Activated CD4-positive, alpha-beta T cell treated with anti-CD3 and anti-CD28 coated beads, Interleukin-2, Interleukin-4, amounts not matched to agents 100 ng/mL and 50 ng/mL, durations not matched to agents 16 hours and 8 hours (primary cell): ENCODE results near the gene CRYBG1.
"Not testable (repeated sequence)": the region's sequence is repeated elsewhere in the genome, so short reads cannot be mapped to it uniquely, and the experiment has no call there.

Experiments used
- DNase-seq: peaks from one replicate; pipeline ENCODE4 v3.0.0-alpha.2; 2020; ENCODE audit warnings: low spot score

The CRYBG1 gene

DNA sequence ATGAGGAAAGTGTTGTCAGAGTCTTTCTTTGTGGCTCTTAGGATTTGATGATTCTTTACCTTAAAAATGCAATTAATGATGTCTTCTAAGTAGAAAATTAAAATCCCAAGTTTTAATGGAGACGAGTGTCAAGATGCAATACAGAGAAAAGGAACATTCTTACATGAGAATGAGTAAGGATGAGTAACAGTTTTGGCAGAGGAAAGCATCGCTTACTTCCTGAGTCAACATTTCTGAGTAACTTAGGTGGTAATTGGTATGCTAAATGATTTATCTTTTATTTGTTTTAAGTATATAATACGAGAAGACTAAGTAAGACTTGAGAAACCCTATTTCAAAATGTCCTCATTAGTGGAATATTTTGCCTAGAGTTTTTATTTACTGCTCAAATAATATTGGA is 167.5 kb downstream of the CRYBG1 start:
- DNase-seq: no peak

DNA sequence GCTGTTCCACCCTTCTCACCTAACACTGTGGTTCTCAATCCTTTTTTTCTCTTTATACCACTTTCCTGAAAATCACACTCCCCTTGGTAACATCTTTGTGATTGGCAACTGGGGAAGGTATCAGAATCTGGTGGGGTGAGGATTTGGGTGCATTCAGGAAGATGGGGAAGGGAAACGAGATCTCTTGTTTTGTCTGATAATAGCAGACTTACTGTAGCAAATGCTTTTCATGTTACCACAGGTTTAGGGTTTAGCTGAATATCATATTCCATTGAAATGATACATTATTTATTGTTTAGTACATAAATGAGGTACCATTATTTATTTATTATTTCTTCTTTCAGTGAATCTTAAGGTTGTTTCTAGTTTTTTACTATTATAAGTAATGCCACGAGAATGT is 168.0 kb downstream of the CRYBG1 start:
- no peak for DNase-seq

DNA sequence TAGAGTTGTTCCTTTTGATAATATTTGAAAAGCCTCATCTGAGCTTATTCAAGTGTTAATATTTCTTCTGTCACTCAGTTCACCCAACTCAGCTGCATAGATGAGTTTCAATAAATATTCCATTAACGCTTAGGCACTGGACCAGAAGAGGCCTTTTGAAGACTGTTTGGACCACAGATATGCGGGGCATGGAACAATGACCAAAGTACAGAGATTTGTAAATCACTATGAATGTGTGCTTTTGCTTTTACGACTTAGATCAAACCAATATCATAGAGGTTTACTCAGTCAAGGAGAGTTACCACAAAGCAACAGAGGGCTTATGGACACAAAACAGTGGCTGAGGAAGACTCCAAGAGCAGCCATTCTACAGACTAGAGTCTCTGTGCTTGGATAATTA is 168.9 kb downstream of the CRYBG1 start:
- DNase-seq: no peak

DNA sequence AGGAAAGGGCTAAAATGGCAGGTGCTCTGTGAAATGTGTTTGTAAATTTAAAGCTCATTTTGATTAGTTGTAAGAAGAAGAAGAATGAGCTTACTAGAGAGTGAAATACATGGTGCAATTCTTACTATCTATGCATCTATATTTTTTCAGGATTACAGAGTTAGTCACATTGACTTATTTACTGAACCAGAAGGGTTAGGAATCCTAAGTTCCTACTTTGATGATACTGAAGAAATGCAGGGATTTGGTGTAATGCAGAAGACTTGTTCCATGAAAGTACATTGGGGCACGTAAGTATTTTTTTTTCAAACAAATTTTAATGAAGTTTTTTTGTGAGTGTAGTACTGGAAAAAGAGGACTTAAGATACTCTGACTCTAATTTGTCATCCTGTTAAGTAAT is 169.5 kb downstream of the CRYBG1 start:
- no peak for DNase-seq

DNA sequence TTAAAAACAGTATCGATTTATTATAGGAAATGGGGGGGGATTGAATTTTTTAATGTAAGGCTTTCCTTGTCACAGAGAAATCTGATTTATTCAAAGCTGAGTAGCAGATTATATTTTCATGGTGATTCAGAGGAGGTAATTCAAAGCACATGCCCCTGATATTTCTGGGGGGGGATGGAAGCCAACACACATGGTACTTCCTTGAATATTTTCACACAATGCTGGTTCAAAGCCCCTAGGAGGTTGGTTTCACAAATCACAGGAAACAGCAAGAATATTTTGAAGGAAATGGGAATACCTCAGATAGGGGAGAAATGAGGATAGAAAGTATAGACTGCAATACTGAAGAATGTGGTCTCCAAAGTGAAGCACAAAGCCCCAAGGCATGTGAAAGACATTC is 170.0 kb downstream of the CRYBG1 start:
- no peak for DNase-seq

DNA sequence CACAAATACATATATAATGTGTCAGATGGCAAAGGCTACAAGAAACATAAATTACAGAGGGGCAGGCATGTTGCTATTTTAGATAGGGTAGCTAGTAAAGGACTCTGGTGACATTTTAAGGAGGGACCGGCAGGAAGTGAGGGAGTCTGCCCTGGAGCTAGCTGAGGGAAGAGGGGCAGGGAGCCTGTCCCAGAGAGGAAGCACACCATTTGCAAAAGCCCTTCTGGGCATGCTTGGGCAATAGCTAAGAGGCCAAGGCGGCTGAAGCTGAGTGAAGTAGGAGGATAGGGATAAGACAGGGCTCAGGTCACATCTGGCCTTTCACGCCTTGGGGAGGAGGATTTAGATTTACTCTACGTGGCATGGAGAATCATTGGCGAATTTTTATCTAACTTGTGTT is 172.5 kb downstream of the CRYBG1 start:
- DNase-seq: no peak

DNA sequence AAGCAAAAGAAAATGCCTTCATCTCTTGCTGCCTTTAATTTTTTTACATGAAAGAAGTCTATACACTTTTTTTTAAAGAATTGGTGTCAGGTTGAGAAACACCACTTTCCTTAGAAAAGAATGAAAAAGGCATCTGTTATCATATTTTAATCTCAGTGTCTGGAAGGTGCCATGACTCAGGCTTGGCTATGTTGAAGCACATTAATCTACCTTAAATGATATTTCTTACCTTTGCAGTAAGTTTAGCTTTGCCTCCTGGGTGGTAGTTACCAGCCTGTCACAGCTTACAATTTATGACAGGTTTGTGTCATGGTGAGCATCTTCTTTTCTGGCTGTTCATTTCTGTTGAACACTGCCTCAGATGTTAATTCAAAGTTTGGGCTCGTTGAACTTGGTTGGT is 173.5 kb downstream of the CRYBG1 start:
- no peak for DNase-seq

DNA sequence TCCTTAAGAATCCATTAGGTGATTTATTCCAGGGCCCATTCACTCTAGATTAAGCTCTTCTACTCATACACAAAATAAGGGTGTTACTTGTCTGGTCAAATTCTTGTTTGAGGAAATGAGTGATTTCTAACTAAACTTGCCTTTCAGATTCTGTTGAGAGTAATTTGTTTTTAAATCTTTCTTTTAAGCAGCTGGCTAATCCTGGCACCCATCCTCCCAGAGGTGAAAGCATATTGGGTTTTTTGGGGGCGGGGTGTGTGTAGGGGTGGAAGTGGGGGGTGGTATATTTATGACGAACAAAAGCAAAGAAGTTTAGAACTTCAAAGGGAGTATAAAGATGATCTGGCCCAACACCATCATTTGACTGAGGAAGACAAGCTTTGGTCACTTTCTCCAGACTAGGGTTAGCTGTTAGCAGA is 174.1 kb downstream of the CRYBG1 start:
- peak; percentile 71 for DNase-seq

DNA sequence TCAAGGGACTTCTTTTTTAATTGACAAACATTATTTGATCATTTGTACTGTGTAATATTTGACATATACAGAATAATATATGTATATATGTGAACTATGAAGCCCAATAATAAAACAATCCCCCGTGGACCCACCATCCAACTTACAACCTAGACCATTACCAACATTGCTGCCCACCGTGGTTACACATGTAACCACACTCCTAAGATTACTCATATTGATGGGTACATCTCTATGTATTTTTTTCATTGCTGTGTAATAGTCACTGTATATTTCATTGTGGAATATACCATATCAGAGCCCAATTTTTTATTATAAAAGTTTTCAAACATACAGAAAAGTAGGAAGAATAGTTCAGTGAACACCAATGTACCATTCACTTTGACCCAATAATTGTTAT is 174.5 kb downstream of the CRYBG1 start:
- DNase-seq: no peak

DNA sequence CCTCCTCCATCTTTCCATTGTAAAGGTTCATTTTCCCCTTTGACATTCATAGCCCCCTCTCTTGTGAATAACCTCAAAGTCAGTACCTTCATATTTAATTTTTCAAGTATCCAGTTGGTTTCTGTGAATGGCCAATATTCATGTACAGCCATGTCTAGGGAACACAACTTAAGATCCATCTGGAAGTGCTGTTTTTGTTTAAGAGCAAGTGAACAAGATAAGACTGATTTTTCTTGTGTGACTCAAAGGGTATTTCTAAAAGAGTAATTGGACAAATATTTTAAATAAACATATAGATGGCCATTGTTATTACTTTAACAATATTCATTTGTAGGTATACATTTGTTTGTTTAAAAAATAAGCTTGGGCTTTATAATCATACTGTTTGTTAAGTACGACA is 175.8 kb downstream of the CRYBG1 start:
- no peak for DNase-seq

DNA sequence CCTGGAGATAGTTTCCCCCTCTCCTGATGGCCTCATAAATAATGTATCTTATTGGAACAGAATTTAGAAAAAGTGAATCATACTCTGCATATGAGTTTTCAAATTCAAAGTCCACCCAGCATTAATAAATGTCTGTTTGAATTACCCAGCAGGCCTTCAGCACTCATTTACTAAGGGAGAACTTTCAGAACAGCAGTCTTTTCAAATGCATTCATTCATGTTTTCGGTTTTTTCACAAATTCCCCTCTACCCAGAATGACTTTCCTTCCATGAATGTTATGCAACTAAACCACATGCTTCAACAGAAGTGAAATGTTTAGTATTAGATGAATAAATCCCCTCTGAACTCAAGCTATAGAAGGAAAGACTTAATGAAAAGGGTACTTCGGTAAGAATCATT is 176.3 kb downstream of the CRYBG1 start:
- DNase-seq: peak; percentile 73

DNA sequence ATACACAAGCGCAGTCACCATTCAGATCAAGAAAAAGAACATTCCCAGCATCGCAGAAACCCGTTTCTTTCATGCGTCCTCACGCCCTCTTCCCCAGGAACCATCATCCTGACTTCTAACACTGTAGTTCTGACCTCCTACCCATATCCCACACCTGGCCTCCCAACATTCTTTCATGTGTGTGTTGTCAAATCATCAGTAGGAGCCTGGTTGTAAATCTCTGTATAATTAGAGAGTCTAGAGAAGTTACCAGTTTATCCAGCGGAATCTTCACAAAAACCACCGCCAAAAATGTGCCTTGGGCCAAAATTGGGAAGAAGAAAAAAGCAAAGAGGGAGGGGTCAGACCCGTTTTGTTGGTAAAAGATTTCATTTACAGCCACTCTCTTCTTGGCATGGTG is 177.1 kb downstream of the CRYBG1 start:
- no peak for DNase-seq

DNA sequence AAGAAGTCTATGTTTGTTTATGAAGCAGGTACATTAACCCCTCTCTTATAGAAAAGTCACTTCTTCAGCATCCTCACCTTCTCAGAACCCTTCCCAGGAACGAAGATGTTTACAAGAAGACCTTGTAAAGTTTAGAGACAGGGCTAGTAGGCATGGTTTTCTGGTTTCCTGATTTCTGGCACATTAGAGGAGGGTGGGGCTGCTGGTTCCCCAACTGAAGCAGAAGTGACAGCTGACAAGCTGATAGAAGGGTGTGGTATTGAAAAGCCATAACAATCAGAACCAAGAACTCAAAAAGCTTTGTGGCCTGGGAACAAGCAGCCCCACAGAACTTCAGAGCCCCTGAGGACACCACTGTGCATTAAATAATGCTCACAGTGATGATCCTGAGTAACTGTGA is 177.6 kb downstream of the CRYBG1 start:
- DNase-seq: no peak

DNA sequence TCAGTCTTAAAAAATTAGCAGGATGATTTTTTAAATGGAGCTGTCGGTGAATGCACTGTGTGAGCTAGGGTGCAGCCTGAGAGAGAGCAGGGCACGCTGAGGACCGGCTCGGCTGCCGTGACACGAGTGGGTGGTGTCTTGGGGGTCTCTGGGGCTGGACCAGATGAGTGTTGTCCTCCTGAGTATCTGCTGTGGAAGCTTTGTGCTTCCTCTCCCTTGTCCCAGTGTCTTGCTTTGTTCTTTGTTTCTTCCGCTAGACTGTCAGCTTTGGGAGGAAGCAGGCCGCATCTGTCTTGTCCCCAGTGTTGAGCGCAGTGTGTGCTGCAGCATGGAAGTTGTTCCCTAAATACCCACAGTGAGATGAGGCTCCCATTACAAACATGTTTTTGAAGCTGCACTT is 179.4 kb downstream of the CRYBG1 start:
- no peak for DNase-seq

DNA sequence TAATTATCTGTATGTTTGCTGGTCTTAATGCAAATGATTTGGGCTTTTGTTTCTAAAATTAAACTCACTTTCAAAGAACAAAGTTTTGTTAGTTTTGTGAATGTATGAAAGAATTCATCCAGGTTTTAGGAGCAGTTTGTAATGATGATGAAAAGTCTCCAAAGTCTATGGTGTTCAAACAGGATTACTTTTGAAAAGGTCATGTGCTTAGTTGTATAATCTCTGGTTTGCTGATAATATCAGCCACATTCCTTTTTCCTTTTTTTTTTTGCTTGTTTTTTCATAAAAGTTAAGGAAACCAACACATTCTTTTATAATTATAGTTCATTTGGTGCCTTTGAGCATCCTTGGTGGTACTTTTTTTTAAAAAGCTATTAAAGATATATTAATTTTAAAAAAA is 179.9 kb downstream of the CRYBG1 start:
- DNase-seq: no peak

DNA sequence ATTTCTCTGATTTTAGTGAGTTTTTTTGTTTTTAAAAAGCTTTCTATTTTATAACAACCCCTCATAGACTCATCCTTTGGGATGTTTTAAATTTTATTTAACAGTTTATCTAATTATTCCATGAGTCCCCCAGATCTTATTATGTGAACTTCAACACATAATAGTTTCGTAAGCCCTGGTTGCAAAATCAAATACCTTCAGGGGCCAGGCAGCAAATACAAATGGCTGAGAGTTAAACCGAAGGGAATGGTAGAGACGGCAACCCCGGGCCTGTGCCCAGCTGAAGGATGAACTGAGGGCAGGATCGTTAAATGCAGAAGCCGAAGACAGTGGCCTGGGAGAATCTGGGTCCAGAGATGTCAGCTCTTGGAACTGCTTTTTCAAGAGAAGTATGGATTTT is 180.4 kb downstream of the CRYBG1 start:
- no peak for DNase-seq

DNA sequence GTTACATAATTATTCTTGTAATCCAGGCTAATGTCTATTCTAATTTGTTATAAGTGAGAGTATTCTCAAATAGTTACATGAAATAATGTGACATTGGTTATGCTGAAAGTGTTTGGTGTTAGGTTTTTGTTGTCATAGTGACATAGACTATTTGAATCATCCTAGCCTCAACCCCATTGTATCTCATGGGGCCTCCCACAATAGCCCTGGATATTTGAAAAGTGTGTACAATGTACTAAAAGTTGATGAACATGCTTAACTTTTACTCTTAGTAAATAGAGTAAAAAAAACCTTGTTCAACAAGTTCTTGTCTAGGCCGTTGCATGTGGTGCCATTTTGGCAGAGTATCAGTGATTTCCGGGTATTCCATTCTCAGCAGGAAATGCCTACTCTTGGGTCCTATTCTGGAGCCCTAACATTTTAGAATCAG is 185.8 kb downstream of the CRYBG1 start:
- DNase-seq: peak; percentile 42

DNA sequence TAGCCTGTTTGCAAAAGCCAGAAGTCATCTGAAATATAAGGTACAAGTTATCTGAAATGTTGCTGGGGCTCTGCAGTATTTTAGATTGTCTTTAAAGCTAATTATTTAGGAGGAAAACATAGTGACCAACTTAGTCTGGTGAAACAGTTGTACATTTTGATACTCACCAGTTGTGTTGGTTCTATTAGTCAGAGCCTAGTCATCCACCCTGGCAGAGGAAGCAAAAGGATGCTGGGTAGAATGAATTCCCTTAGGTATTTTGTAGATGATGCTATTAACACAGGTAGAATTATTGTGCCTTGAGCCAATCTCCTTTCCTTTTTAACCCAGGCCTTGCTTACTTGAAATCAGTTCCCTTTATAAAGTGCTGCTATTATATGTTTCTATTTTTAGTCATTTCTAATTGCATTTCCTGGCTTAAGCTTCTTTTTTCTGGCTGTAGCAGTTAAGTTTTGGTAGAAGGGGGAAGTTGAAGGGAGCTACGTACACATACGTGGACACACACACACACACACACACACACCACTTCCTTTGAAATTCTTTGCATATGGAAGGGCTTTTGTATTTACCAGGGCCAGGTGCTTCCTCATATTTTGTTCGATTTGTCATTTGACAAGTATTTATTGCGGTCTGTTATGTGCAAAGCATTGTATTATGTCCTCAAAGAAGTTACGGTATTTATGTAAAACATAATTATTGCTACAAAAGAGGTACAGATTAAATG is 186.3 kb downstream of the CRYBG1 start:
- DNase-seq: no peak

DNA sequence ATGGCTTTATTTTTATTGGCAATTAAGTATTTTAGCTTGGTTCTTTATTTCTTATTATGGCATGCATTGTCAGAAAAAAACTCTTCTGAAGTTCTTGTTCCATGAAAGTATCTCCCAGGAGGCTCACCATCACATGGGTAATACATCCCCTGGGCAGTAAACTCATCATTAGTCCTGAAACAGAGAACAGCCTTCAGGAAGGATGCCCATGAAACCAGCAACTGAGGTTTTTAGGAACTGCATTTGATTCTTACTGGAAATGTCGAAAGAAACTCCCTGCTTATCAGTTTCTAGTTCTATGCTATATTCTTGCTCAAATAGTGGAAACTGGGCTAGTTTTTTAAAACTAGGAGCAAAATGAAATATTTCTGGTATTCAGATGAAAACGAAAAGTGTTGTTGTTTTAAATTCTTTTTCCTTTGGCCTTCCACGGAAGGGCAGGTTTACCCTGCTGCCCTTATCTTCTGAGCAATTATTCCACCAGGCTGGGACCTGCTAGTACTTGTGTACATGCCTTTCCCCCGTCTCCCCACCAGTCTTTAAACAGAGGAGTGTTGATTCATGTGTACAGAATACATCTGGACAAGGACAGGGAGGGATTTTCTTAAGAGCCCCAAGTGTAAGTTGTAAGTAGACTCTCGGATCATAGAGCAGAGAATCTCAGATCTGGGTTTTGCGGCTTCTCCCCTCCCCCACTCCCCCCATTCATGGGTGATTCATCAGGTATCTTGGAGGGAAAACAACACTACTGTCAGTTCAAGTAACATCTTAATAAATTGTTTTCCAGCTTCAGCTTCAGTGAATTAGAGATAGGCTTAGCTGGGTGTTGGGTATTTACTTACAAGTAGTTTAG is 187.3 kb downstream of the CRYBG1 start:
- DNase-seq: no peak

DNA sequence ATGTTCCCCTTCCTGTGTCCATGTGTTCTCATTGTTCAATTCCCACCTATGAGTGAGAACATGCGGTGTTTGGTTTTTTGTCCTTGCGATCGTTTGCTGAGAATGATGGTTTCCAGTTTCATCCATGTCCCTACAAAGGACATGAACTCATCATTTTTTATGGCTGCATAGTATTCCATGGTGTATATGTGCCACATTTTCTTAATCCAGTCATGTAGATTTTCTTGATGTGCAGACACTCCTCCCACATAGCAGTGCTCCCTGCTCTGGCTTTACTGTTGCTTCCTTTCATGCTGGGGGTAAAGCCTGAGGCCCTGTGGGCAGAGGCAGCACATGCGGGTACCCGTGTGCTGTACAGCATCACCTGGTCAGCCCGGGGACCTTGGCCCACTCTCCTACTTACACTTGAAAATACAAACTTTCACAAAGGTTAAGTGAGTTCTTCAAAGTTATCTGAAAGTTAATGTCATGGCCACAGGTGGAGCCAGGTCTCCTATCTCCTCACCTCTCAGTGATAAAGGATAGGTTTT is 188.5 kb downstream of the CRYBG1 start:
- not testable (repeated sequence) for DNase-seq

DNA sequence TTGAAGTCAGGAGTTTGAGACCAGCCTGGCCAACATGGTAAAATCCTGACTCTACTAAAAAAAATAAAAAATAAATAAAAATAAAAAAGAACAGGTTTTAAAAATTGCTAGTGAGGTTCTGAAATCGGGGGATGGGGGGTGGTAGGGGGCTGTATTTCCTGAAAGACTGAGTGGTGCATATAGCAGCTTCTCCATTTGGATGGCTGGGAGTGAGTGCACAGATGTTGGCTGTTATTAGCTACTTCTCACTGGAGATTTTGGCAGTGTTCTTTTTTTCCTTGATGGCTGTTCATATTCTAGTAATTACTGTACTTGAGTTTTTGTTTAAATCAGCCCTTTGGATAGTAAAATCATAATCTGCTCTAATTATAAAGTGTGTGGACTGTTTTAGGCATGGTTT is 189.0 kb downstream of the CRYBG1 start:
- DNase-seq: no peak

DNA sequence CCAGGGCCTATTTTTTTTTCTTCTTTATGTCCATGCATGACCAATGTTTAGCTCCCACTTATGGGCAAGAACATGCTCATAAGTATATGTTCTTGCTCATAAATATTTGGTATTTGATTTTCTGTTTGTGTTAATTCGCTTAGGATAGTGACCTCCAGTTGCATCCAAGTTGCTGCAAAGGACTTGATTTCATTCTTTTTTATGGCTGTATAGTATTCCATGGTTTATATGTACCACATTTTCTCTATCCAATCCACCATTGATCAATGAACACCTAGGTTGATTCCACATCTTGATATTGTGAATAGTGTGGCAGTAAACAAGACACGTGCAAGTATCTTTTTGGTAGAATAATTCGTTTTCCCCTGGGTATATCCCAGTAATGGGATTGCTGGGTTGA is 190.6 kb downstream of the CRYBG1 start:
- no peak for DNase-seq

DNA sequence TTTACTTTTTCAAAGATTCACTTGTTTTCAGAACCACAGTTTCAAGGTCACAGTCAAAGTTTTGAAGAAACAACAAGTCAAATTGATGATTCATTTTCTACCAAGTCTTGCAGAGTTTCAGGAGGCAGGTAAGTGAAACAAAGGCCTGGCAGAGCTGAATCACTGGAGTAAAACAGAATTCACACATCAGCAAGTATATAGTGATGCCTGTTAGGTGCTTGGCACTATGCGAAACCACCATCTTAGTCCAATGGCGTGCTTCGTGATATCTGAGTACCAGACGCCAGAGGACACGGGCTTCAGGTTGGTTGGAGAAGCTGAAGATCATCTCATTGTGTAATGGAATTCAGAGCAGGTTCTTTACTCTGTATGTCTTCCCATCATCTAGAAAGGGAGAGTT is 192.9 kb downstream of the CRYBG1 start:
- DNase-seq: peak; percentile 73
